HK-2 (cell line): Measurements from ENCODE around the gene MED12L.
"Not testable (repeated sequence)": the region's sequence is repeated elsewhere in the genome, so short reads cannot be mapped to it uniquely, and the experiment has no call there.

ENCODE experiments used
- DNase-seq: peaks from one replicate; pipeline ENCODE4 v3.0.0-alpha.2; 2018; ENCODE audit not compliant: unreplicated experiment

Gene MED12L

DNA sequence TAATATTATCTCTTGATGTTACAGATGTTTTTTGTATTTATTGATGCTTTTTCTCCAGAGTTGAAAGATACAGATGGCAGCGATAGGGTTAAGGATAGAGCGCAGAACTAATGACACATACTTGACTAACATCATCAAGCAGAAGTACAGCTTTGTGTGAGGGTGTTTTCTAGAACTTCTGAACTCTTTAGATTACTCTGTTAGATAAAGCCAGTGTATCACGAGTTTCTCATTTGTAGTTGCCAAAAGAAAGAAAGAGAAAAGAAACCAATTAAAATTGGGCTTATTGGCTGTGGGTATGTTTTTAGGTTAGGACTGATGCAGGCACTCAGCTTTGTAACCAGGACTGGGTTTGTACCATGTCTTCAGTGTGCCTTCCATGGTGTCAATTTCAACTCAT is 124.2 kb downstream of the MED12L start:
- no peak for DNase-seq

DNA sequence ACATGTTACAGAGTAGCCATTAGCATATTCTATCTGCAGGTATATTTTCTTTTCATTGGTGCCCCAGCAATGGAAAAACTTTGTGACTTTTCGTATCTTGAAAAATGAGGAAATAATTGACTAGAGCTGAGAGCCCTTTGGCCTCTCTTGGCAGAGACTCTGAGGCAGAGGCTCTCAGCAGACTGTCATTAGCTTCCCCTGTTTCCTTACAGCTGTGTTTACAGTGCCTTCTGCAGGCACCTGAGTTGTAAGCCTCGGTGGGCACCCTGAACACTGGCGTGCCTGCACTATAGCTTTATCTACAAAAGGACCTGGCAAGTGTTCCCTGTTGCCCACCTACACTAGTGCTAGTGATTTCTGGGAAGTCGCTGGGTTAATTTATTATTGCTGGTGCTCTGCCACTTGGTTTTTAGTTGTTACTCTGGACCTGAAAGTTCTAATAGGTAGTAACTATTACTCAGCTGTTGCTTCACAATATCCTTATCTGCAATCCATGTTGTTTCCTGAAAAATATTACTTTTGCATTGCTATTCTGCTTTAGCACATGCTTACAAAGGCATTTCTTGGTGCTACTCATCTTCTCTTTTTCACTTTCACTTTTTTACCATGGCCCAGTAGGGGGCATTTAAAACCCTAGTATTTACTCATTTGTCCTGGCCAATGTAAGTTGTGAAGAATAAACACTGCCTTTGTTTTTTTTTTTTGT is 125.4 kb downstream of the MED12L start:
- DNase-seq, result no peak

DNA sequence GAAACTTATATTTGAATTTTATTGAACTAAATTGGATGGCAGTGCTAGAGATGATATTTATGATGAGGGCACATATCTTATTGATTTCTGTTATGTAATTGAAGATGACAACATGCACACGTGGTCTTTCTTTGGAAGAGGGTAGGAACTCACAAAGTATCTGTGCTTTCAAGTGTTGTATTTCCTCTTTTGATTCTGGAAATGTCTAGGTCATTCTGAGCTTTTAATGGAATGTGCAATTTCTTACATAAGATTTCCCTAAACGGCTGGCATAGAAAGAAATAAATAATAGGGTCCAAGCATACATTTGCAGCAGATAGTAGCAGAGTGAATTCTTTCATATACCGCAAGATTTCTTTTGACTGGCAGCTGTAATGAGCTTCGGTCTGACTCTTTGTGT is 127.7 kb downstream of the MED12L start:
- DNase-seq, result no peak

DNA sequence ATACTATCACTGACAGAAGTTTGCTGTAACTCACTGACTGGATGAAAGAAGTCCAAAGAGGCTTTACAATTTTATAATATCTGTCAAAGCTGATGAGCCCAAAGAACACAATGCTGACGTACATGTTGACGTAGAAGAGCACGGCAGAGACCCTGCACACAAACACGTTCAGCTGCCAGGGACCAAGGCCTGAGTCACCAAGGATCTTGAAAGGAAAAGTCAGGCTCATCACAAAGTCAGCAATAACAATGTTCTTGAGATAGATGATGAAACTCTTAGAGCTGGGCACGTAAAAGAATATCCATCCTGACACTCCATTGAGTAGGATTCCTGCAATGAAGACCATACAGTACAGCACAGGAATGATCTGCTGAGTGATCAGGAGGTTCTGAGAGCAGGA is 128.4 kb downstream of the MED12L start:
- DNase-seq, result no peak

DNA sequence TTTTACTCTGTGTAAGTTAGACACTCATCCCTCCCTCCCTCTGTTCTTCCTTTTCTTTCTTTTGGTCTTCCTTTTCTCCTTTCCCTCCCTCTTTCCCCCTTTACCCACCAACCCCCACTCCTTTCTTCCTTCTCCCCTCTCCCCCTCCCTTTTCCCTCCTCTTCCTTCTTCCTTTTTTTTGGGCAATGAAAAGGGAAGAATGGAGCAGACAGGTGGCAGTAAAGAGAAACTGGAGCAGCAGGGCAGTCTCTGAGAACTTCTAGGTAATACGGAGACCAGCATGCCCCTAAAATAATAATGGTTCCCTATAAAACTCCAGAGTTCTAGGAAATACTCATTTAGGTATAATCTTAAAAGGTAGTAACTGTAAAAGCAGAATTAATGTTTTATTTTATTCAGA is 129.0 kb downstream of the MED12L start:
- no peak for DNase-seq

DNA sequence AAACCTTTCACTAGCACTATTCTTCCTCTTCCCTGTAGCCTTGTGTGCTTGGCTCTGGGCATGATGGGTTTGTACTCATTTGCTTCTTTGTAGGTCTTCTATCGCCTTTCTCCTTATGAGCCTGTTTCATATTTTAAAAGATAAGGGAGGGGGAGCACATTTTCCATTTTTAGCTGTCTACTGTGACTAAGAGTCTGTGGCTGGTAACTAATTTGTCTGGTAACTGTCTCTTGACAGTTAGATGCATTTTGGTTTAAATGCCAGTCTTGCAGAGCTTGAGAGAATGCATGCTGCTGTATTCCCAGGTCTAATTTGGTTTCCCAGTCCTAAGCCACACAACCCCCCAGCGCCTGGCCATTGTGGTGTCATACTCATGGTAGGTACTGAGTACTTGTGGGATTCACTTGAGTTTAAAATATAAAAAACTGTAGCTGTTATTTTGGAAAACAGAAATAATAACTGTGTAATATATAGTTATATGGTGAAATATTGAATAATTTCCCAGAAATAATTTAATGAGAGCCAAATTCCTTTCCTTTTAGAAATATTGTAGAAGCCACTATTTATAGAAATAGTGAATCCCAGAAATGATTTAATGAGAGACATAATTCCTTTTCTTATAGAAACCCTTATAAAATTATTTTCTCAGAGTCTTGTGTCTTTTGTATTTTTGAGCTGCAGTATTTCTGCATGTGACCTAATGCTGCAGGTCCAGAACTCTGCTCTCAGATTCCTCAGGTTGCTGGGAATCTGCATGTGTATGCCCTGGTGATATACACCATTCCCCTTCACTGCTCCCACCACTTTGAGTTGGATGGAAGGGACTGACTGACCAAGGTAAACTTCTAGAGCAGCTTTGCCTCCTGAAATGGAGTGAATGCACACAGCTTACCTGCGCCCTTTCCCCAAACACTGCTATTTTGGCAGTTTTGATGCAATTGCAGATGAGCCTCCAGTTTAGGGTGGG is 131.5 kb downstream of the MED12L start:
- DNase-seq, result no peak

DNA sequence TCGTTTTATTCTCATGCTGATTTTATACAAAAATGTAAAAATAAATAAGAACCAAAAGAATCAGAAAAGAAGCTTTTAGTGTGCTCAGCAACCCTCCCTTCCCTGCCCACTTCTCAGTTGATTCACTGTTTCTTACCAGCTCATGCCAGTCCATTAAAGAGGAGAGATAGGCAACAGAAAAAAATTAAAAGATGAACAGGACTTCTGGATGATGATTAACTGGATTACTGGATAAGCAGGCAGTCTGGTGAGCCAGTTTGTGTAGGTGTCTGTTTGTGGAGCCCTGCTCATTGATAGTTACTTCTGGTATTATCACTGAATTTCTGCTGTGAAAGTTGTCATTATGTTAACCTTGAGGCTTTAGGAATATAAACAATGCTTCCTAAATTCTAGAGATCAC is 132.7 kb downstream of the MED12L start:
- DNase-seq, result no peak

DNA sequence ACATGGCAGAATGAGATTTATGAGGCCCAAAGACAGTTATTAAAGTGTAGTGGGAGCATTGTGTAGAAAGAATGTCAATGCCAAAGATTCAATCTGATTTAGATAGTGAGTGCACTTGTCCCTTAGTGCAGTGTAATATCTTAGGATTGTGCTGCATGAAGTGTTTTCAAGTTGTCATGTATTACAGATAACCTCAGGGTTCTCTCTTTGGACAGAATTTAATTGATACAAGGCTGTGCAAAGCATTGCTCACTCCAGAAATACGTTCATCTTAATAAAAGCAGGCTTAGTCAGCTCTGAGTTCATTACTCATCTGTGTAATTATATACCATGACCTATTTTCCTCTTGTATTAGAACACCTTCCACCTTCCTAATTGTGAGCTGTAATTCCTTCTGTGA is 133.6 kb downstream of the MED12L start:
- no peak for DNase-seq

DNA sequence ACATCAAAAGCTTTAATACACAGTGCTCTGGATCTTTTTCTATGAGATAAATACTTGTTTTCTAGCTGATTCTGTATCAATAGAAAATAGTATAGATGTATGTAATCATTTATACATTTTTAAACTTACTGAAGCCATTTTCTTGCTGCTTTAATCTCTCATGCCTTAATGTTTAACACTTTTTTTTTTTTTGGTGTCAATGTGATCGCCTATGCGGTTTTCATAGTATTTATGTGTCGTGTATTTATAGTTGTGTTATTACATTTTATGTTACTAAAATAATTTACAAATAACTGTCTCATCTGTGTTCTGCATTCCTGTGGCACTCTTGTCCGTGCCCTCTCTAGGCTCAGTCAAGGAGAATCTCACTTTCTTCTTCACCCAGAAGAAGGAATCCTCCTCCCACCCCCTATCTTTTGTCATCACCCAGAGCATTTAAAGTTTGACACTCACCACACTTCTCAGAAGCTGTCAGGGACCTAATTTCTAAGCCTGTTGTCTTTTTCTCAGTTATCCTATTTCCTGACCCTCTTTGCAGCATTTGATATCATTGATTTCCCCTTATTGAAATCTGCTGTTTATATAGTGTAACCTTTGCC is 138.9 kb downstream of the MED12L start:
- no peak for DNase-seq

DNA sequence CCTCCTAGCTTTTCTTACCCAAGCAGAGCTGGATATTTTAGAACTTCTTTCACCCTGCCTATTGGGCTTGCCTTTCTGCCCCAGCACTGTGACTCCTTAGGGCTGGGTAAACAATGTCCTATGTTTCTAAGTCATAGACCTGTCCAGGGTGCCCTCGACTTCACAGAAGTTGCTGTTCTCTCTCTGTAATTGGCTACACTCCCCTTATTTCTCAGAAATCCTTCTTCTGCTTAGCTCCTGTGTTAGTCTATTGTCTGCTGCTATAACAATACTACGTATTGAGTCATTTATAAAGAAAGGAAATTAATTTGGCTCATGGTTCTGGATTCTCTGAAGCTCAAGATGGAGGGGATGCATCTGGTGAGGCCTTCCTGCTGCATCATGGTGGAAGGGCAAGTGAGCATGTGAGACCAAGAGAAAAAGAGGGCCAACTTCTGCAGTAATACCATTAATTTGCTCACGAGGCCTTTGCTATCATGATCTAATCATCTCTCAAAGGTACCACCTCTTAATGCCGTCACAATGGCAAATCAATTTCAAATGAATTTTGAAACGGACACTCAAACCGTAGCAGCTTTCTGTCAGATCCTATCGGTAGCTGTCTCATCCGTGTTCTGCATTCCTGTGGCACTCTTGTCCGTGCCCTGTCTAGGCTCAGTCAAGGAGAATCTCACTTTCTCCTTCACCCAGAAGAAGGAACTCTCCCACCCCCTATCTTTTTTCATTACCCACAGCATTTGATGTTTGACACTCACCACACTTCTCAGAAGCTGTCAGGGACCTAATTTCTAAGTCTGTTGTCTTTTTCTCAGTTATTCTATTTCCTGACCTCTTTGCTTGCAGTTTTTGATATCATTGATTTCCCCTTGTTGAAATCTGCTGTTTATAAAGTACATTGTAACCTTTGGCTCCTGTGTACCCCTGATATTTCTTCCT is 139.8 kb downstream of the MED12L start:
- DNase-seq, result no peak

DNA sequence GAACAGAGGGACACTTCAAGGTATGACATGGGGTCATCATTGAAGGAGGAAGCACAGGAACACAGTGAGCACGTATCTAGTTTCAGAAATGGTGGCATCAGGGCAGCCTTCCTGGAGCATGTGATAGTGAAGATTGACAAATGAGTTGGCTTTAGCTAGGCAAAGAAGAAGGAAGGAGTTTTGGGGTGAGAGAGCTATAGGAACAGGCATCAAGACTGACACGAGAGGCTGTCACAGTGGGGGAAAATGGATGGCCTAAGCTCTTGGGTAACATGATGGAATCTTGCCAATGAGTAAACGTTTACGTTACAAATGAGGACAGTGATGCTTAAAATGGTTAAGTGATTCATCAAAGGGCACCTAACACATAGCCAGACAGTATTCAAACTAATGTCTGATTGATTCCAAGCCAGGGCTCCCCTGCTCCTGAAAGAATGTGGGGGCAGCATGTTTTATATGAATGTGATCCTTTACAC is 140.7 kb downstream of the MED12L start:
- peak; percentile 31 for DNase-seq

DNA sequence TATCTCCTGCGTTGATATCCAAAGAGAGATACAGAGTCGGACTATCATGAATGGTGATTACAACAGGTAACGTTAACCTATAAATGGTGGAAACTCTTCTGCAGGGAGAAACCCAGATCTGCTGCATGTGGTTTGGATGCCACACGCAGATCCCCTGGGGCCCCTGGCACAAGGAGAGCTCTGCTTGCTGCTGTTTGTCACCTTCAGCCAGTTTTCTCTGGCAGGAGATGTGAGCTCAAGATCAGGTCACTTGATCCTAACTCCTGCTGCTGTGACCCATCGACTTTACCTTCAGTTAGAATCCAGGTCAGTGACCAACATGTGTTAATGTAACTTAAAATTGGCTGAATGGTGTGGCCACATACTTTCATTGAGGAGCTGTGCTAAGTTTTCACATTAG is 141.4 kb downstream of the MED12L start:
- no peak for DNase-seq

DNA sequence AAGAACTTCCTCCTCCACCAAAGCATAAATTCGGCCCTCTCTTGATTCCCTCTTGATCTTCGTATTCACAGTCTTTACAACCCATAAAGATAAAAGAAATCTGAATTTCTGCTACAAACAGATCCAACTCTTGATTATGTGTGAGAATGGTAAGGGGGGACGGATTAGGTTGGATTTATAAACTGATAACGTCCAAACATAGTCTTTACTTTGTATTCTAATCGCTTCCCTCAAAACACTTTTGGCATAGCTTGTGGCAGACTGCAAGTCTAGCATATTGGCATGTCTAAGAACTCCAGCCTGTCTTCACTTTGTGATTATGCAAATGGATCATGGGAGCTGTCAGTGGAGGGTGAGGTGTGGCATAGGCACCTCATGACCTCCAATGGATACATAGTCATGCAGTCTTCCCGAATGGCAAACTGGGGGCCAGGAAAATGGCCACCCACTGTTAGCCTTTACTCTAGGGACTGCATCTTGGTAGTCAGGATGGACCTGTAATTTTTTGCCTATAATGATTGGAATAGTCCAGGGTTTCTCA is 141.9 kb downstream of the MED12L start:
- DNase-seq, result no peak

DNA sequence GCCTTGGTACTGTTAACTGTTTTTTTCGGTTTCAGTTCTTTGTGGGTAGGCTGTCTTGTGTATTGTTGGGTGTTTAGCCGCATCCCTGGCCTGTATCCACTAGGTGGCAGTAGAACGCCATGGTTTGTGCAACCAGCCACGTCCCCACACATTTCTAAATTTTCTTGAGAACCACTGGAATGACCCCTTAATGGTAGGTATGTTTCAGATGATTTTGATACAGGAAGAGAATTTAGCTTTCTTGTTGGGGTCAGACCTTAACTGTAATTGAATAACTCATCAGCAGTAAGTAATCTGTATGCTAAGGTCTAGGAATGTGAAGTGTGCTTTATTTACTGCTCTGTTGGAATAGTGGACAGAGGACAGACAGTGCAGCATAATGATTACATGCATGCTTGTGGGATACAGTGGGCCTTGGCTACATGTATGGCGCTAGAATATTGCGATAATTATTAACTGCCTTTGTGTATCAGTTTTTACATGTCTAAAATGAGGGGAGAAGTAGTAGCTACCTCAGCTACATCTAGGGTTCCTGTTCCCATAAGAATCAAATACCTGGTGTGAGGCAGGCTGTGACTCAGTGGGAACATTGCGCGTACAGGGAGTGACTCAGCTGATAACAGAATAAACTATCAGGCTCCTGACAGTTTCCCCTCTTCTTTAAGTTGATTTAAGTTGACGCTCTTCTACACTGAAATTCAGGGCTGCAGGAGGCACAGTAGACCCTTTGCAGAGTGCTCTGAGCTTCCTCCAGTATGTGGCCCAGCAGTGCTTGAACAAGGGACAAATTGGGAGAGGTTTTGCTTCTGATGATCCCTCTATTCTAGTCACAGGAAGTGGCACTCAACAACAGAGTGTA is 142.6 kb downstream of the MED12L start:
- peak; percentile 81 for DNase-seq

DNA sequence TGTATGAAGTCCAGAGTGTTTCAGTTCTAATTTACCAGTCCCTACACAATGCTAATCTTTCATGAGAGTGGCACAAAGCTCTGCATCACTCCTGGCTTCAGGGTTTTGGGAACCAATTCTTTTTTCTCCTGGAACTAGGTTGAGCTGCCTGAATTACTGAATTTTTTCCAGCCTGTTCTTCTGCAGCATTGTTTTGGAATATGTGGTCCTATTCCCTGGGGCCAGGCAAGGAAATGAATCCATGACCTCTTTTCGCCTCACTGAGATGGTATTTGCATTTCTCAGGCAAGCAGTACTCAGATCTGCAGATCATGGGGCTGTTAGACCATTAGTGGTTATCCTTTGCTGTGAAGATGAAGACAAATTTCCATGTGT is 143.2 kb downstream of the MED12L start:
- DNase-seq, result no peak

DNA sequence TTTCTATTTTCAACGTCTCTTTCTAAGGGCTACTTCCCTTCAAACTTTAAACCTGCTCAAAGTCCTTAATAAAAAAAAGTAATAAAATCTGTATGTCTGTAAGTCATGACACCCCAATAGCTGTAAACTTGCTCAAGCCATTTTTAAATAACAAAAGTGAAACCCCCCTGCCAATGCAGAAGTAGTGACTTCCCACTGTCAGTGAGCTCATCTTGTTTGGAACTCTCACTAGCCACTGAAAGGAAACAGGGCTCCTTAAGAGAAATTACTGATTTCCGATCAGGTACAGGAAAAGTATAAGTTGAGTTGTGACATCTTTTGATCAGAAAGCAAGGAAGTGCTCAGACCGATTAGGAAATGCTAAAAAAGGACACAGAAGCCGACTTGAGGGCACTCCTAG is 145.2 kb downstream of the MED12L start:
- no peak for DNase-seq

DNA sequence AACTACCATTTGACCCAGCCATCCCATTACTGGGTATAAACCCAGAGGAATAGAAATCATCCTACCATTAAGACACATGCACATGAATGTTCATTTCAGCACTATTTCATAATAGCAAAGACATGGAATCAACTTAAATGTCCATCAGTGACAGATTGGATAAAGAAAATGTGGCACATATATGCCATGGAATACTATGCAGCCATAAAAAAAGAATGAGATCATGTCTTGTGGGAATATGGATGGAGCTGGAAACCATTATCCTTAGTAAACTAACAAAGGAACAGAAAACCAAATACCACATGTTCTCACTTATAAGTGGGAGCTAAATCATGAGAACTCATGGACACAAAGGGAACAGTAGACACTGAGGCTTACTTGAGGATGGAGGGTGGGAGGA is 146.9 kb downstream of the MED12L start:
- not testable (repeated sequence) for DNase-seq

DNA sequence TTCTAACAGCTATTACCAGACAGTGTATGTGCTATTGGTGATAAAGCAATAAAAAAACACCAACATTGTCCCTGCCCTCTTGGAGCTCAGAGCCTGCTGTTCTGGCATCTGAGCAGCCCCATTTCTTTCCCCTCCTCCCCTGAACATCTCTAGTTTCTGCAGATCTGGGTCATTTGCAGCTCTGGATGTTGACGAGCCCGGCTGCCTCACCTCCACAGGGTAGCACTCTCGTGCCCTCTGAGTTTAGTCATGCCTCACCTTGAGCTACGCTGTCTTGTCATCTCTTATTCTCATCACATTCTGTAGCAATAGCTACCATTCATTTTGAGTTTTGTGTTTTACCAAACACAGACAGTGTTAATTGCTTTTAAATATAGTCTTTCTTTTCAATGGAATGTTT is 147.5 kb downstream of the MED12L start:
- no peak for DNase-seq

DNA sequence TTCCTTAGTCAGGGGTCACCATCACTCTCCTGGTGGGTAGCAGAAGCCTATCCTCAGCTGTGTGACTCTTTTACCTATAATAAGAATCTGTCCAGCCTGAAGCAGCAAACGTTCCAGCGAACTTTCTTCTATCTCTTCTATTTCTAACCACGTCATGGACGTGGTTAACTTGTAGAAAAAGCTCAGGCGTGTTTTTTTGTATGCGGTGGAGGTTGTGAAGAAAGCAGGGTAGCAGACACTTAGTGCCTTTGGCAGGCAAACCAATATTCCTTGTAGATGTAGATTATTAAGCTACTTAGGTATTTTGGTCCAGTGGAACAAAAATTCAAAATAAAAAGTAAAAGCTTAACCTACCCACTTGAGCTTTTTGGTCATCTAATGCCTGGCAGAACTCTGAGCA is 149.4 kb downstream of the MED12L start:
- no peak for DNase-seq

DNA sequence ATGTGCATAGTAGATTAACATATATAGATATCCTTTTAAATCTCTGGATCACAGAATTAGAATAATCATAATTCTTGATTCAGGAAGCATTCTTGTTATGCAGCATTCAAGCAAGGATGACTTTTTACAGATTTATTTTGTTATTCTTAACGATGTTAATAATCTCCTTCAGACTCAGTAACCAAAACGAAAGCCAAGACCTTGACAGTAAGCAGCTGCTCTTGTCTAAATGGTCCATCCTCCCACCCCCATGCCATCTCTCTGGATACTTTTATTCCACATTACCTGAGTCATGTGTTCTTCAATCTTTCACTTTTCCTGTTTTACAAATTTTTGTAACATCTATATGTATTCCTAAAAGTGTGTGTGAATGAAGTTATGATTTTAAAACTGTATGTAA is 150.9 kb downstream of the MED12L start:
- no peak for DNase-seq
